Measurements from ENCODE around the gene LIN37. TPM values are rescaled to one million over a fixed set of nuclear protein-coding genes. Genes with fewer than 3 reads are reported as not detected.
A peak's percentile ranks its signal among the peaks of the same experiment; 100 is the strongest.

Gene LIN37
- total and polyA plus RNA-seq, 3 donors from 2014 or later = 24.8 to 30.2 (median 30.2) TPM

- TF ChIP-seq POLR2A (IDR thresholded peaks at IDR 0.05) (no peak), CTCF (IDR thresholded peaks at IDR 0.05) (no peak)
- 82 to 92% methylated on average over 4 to 20 of the region's 20 CpGs for WGBS, 2 donors
- no peak for DNase-seq
- Histone ChIP-seq H3K4me3 (no peak overlapping the region), H3K4me1 (peaks cover 26% of the 10 kb centered on the region), H3K27ac (no peak overlapping the region), H3K36me3 (ENCODE audit: low read depth, missing control alignments) (no peaks in the 10 kb centered on the region), H3K9me3 (no peaks in the 10 kb centered on the region), H3K27me3 (no peaks in the 10 kb centered on the region)
- intact Hi-C loops (cut with DNase I; ENCODE audit: low total_unique reads) = no loop called here
Observed at GRCh38 chr19:35752746-35753350, 4.5 kb downstream of the LIN37 start.

GRCh38 chr19:35753634-35754369 lies 5.4 kb downstream of the LIN37 start:
- no peak for DNase-seq
- peaks cover 25% of the 10 kb centered on the region for H3K4me1 ChIP-seq
- TF ChIP-seq CTCF (IDR thresholded peaks at IDR 0.05) (no peak), POLR2A (IDR thresholded peaks at IDR 0.05) (no peak)
- WGBS, 2 donors = 90 to 95% methylated on average over 20 of the region's 20 CpGs
- no peaks in the 10 kb centered on the region for H3K27me3 ChIP-seq
- H3K4me3 ChIP-seq = no peak overlapping the region
- no peaks in the 10 kb centered on the region for H3K36me3 ChIP-seq (ENCODE audit: low read depth, missing control alignments)
- H3K9me3 ChIP-seq = no peaks in the 10 kb centered on the region
- intact Hi-C loops (cut with DNase I; ENCODE audit: low total_unique reads) = no loop called here
- peak overlapping the region in 1 of 2 donors; percentile 97 for H3K27ac ChIP-seq

GRCh38 chr19:35754370-35755130 lies 6.2 kb downstream of the LIN37 start:
- no peak for TF ChIP-seq POLR2A (IDR thresholded peaks at IDR 0.05)
- no peak for TF ChIP-seq CTCF (IDR thresholded peaks at IDR 0.05)
- intact Hi-C loops (cut with DNase I; ENCODE audit: low total_unique reads) = no loop called here
- no peak for DNase-seq
- WGBS, 2 donors = 67 to 71% methylated on average over 13 of the region's 13 CpGs
- Histone ChIP-seq H3K9me3 (no peaks in the 10 kb centered on the region), H3K4me1 (peaks cover 24% of the 10 kb centered on the region), H3K4me3 (peak overlapping the region in 1 of 2 donors; percentile 92), H3K36me3 (ENCODE audit: low read depth, missing control alignments) (no peaks in the 10 kb centered on the region), H3K27ac (peak overlapping the region; percentile 70 to 97), H3K27me3 (no peaks in the 10 kb centered on the region)

- peak overlapping the region; percentile 70 to 97 for H3K27ac ChIP-seq
- H3K4me1 ChIP-seq = peaks cover 24% of the 10 kb centered on the region
- H3K9me3 ChIP-seq = no peaks in the 10 kb centered on the region
- 24 to 35% methylated on average over 17 of the region's 17 CpGs for WGBS, 2 donors
- H3K36me3 ChIP-seq (ENCODE audit: low read depth, missing control alignments) = no peaks in the 10 kb centered on the region
- peak overlapping the region; percentile 88 to 92 for H3K4me3 ChIP-seq
- TF ChIP-seq CTCF (IDR thresholded peaks at IDR 0.05) (no peak), POLR2A (IDR thresholded peaks at IDR 0.05) (no peak)
- no peak for DNase-seq
- intact Hi-C loops (cut with DNase I; ENCODE audit: low total_unique reads) = no loop called here
- no peaks in the 10 kb centered on the region for H3K27me3 ChIP-seq
Observed at GRCh38 chr19:35755131-35755549, 6.8 kb downstream of the LIN37 start.

All from testis (tissue), 3 donors.